Activated CD8-positive, alpha-beta memory T cell treated with anti-CD3 and anti-CD28 coated beads for 24 hours (primary cell): ENCODE measurements around the gene APOA1.
"Not testable (repeated sequence)": the region's sequence is repeated elsewhere in the genome, so short reads cannot be mapped to it uniquely, and the experiment has no call there.

Experiments
- DNase-seq: peaks from one replicate; pipeline ENCODE4 v3.0.0-alpha.2; 2020

Gene APOA1

GRCh38 chr11:116857316-116857715 lies 19.9 kb upstream of the APOA1 start:
- DNase-seq = no peak

- no peak for DNase-seq
Observed at GRCh38 chr11:116856423-116856822, 19.0 kb upstream of the APOA1 start.

GRCh38 chr11:116855413-116855812 lies 18.0 kb upstream of the APOA1 start:
- no peak for DNase-seq

- peak; percentile 73 for DNase-seq
Observed at GRCh38 chr11:116853461-116854073, 16.1 kb upstream of the APOA1 start.

GRCh38 chr11:116852261-116853031 lies 15.0 kb upstream of the APOA1 start:
- DNase-seq = no peak

GRCh38 chr11:116851626-116852025 lies 14.2 kb upstream of the APOA1 start:
- peak; percentile 75 for DNase-seq

GRCh38 chr11:116849486-116849885 lies 12.1 kb upstream of the APOA1 start:
- no peak for DNase-seq

- no peak for DNase-seq
Observed at GRCh38 chr11:116849060-116849459, 11.6 kb upstream of the APOA1 start.

- DNase-seq = no peak
Observed at GRCh38 chr11:116847612-116848011, 10.2 kb upstream of the APOA1 start.

- DNase-seq = no peak
Observed at GRCh38 chr11:116844722-116845121, 7.3 kb upstream of the APOA1 start.

- no peak for DNase-seq
Observed at GRCh38 chr11:116843661-116844060, 6.2 kb upstream of the APOA1 start.

GRCh38 chr11:116842909-116843308 lies 5.5 kb upstream of the APOA1 start:
- DNase-seq = no peak

GRCh38 chr11:116842117-116842516 lies 4.7 kb upstream of the APOA1 start:
- no peak for DNase-seq

- no peak for DNase-seq
Observed at GRCh38 chr11:116840746-116841296, 3.4 kb upstream of the APOA1 start.

- no peak for DNase-seq
Observed at GRCh38 chr11:116840224-116840745, 2.9 kb upstream of the APOA1 start.

GRCh38 chr11:116838321-116839084 lies 1.1 kb upstream of the APOA1 start:
- DNase-seq = no peak

- DNase-seq = no peak
Observed at GRCh38 chr11:116836632-116836991, 810 bp downstream of the APOA1 start.

- DNase-seq = peak; percentile 88
Observed at GRCh38 chr11:116835791-116836631, 1.4 kb downstream of the APOA1 start.

- DNase-seq = no peak
Observed at GRCh38 chr11:116835042-116835772, 2.2 kb downstream of the APOA1 start.

GRCh38 chr11:116834535-116835041 lies 2.8 kb downstream of the APOA1 start:
- not testable (repeated sequence) for DNase-seq

- no peak for DNase-seq
Observed at GRCh38 chr11:116833816-116834534, 3.4 kb downstream of the APOA1 start.
